PC-3 (cell line): ENCODE data around the gene GNAT2. TPM values are rescaled to one million over a fixed set of nuclear protein-coding genes. Genes with fewer than 3 reads are reported as not detected.
A peak's percentile ranks its signal among the peaks of the same experiment; 100 is the strongest.

Source experiments
- ATAC-seq: fragments of 200-7000 bp; cut with Tn5 transposase; 2 replicates; pipeline ENCODE4 v1.9.1; 2020; ENCODE audit warnings: mild to moderate bottlenecking, moderate library complexity
- BruUV-seq: library from RNA; stranded (reverse); fragments of 400-500 nt; replicated peaks from 2 replicates; lab custom pipeline; 2021; lab: Mats Ljungman, UMichigan
- CTCF ChIA-PET: fragments of 300-600 bp; sonication (Branson Sonifier 250); formaldehyde crosslinking; loops from one replicate; lab custom pipeline; 2022; ENCODE audit warnings: antibody characterized with exemption; lab: Charles Lee
- POLR2A ChIA-PET: fragments of 300-600 bp; sonication (Branson Sonifier 250); formaldehyde crosslinking; loops from one replicate; lab custom pipeline; 2022; ENCODE audit warnings: antibody characterized with exemption; ENCODE audit not compliant: unreplicated experiment; lab: Charles Lee
- DNase-seq: peaks from one replicate; pipeline ENCODE4 v3.0.0-alpha.2; 2015
- H2AFZ ChIP-seq: fragments of 300-600 bp; sonication (generic); 2 replicates; pipeline ENCODE4 v1.6.0; 2016; ENCODE audit warnings: antibody characterized with exemption, low read length
- H3F3A ChIP-seq: fragments of 300-600 bp; sonication (generic); one replicate; pipeline ENCODE4 v1.6.0; 2017; ENCODE audit warnings: antibody characterized with exemption, low read length, control low read depth, mild to moderate bottlenecking; ENCODE audit not compliant: unreplicated experiment
- H3K27ac ChIP-seq: fragments of 300-600 bp; sonication (generic); 2 replicates; pipeline ENCODE4 v1.5.1; 2016; ENCODE audit warnings: mild to moderate bottlenecking, low read length
- H3K27me3 ChIP-seq: fragments of 300-600 bp; sonication (generic); 2 replicates; pipeline ENCODE4 v1.6.1; 2016; ENCODE audit warnings: low read length, mixed read lengths
- H3K36me3 ChIP-seq: fragments of 300-600 bp; sonication (generic); 2 replicates; pipeline ENCODE4 v1.6.1; 2016; ENCODE audit warnings: low read depth, mixed run types, low read length, mixed read lengths
- H3K4me1 ChIP-seq: fragments of 300-600 bp; sonication (generic); 2 replicates; pipeline ENCODE4 v1.5.1; 2016; ENCODE audit warnings: low read length; ENCODE audit not compliant: insufficient read depth
- H3K4me2 ChIP-seq: fragments of 300-600 bp; sonication (generic); 2 replicates; pipeline ENCODE4 v1.6.0; 2016; ENCODE audit warnings: low read length
- H3K4me3 ChIP-seq: fragments of 300-600 bp; sonication (generic); 2 replicates; pipeline ENCODE4 v1.5.1; 2016; ENCODE audit warnings: mild to moderate bottlenecking, low read length, mixed read lengths
- H3K79me2 ChIP-seq: fragments of 300-600 bp; sonication (generic); 2 replicates; pipeline ENCODE4 v1.6.1; 2017; ENCODE audit warnings: low read length, mixed read lengths
- H3K9ac ChIP-seq: fragments of 300-600 bp; sonication (generic); 2 replicates; pipeline ENCODE4 v1.6.0; 2016; ENCODE audit warnings: mild to moderate bottlenecking, low read length
- H3K9me2 ChIP-seq: fragments of 300-600 bp; sonication (generic); replicated peaks from 2 replicates; pipeline ENCODE4 v1.6.1; 2016; ENCODE audit warnings: mixed run types, low read length, mixed read lengths
- H3K9me3 ChIP-seq: fragments of 300-600 bp; sonication (generic); 2 replicates; pipeline ENCODE4 v1.6.1; 2016; ENCODE audit warnings: low read length, mixed read lengths
- H4K20me1 ChIP-seq: fragments of 300-600 bp; sonication (generic); 2 replicates; pipeline ENCODE4 v1.6.1; 2016; ENCODE audit warnings: low read length, mixed read lengths
- EZH2 ChIP-seq: fragments of 300-600 bp; sonication (generic); IDR thresholded peaks from one replicate; pipeline ENCODE4 v1.6.1; 2017; ENCODE audit warnings: antibody characterized with exemption, mild to moderate bottlenecking, low read length; ENCODE audit not compliant: unreplicated experiment
- EZH2phosphoT487 ChIP-seq: fragments of 300-600 bp; sonication (generic); IDR thresholded peaks from 2 replicates; pipeline ENCODE4 v1.6.1; 2018; ENCODE audit warnings: mild to moderate bottlenecking, antibody characterized with exemption, low read length, borderline replicate concordance
- intact Hi-C: fragments of 100-400 bp; cut with micrococcal nuclease; formaldehyde crosslinking; loops from 2 replicates; pipeline ENCODE4 v1.9.0; 2023
- total RNA-seq: library from RNA; depleted of rRNA; stranded (reverse); fragments of >200 nt; gene quantifications from 2 replicates; pipeline ENCODE4 v1.2.3, GENCODE V29; 2014
- TF ChIP-seq, protein P1 (sequence below): fragments of 300-600 bp; sonication (generic); conservative IDR thresholded peaks from 2 replicates; pipeline ENCODE4 v1.5.1; 2017; ENCODE audit warnings: antibody characterized with exemption, low read depth, mild to moderate bottlenecking, low read length

GNAT2 gene
- total RNA-seq, 1 experiment from 2014 or later = 0.69 TPM

DNA sequence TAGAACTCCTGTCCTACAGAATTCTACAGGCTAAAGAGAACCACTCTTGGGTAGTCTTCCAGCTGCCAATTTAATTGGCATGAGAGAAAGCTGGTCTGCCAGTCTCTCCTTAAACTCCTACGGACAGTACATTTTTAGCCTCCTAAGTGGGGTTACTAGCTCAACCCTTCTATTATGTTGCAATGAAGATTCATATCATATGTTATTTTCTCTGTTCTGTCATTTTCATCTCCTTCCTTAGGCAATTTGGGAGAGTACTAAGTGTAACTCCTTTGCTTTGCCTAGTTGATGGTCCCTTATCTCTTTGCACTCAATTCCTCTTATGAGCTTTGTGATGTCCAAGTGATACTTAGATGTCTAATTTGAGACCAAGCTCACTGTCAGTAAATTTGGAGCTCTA is 14.0 kb downstream of the GNAT2 start:
- Histone ChIP-seq H3K79me2 (no peaks in the 10 kb centered on the region), H3K9ac (no peak overlapping the region), H3K9me2 (no peaks in the 10 kb centered on the region), H3K27me3 (no peaks in the 10 kb centered on the region), H3F3A (no peaks in the 10 kb centered on the region), H2AFZ (no peak overlapping the region), H3K4me3 (no peak overlapping the region), H3K27ac (no peak overlapping the region), H3K4me2 (no peak overlapping the region), H3K9me3 (no peaks in the 10 kb centered on the region), H3K4me1 (no peaks in the 10 kb centered on the region), H3K36me3 (no peaks in the 10 kb centered on the region), H4K20me1 (no peaks in the 10 kb centered on the region)
- ChIA-PET CTCF (no interaction called here), POLR2A (no interaction called here)
- TF ChIP-seq, protein P1, sequence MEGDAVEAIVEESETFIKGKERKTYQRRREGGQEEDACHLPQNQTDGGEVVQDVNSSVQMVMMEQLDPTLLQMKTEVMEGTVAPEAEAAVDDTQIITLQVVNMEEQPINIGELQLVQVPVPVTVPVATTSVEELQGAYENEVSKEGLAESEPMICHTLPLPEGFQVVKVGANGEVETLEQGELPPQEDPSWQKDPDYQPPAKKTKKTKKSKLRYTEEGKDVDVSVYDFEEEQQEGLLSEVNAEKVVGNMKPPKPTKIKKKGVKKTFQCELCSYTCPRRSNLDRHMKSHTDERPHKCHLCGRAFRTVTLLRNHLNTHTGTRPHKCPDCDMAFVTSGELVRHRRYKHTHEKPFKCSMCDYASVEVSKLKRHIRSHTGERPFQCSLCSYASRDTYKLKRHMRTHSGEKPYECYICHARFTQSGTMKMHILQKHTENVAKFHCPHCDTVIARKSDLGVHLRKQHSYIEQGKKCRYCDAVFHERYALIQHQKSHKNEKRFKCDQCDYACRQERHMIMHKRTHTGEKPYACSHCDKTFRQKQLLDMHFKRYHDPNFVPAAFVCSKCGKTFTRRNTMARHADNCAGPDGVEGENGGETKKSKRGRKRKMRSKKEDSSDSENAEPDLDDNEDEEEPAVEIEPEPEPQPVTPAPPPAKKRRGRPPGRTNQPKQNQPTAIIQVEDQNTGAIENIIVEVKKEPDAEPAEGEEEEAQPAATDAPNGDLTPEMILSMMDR = no peak
- TF ChIP-seq EZH2 = no peak
- no peak for TF ChIP-seq EZH2phosphoT487
- intact Hi-C loops = no loop called here
- DNase-seq (no peak), ATAC-seq (no peak)
- BruUV-seq = no TSS peak

DNA sequence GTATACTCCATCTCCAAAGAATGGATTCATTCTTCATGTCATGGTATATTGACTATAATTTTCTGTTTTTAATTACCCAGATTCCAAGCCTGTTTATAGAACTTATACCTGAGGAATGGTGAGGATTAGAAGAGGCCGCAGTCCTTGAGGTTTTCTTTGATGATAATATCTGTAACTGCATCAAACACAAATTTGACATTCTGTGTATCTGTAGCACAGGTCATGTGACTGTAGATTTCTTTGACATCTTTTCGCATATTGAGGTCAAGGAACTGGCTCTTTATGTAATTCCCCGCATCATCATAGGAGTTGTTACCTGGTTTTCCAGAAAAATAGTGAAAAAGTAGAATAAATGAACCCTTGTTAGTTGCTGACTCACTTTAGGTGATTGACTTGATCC is 16.2 kb downstream of the GNAT2 start:
- Histone ChIP-seq H3K9me3 (no peaks in the 10 kb centered on the region), H3F3A (no peaks in the 10 kb centered on the region), H3K4me3 (no peak overlapping the region), H3K27ac (no peak overlapping the region), H3K4me2 (no peak overlapping the region), H3K79me2 (no peaks in the 10 kb centered on the region), H3K36me3 (no peaks in the 10 kb centered on the region), H4K20me1 (no peaks in the 10 kb centered on the region), H3K4me1 (no peaks in the 10 kb centered on the region), H3K27me3 (no peaks in the 10 kb centered on the region), H3K9ac (no peak overlapping the region), H2AFZ (no peak overlapping the region), H3K9me2 (no peaks in the 10 kb centered on the region)
- ATAC-seq (no peak), DNase-seq (no peak)
- no TSS peak for BruUV-seq
- ChIA-PET POLR2A (no interaction called here), CTCF (no interaction called here)
- TF ChIP-seq EZH2phosphoT487 (no peak), EZH2 (no peak)
- TF ChIP-seq, protein P1 = no peak
- intact Hi-C loops = no loop called here

DNA sequence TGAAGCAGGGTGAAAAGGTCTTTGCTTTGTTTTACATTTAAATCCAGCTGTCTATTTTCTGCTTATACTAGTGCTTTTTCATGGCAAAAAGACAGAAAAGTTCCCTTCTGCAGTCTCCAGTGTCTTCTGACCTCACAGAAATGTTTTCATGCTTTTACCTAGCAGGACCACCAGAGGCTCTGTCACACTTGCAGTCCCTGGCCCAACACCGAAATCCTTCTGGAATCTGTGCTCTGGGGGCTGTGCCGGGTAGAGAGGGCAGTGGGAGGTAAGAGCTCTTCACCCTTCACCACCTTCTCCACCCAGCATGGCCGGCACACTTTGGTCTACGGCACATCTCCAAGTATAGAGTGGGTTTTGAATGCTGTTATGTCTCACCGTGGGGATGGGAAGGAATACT is 20.8 kb downstream of the GNAT2 start:
- no peaks in the 10 kb centered on the region for H3K79me2 ChIP-seq
- no peak overlapping the region for H3K4me3 ChIP-seq
- H3K9me2 ChIP-seq = no peaks in the 10 kb centered on the region
- TF ChIP-seq, protein P1 = peak; percentile 36; the same call in 1 of the 2 replicates
- TF ChIP-seq EZH2phosphoT487 = no peak
- no peak for TF ChIP-seq EZH2
- ChIA-PET CTCF (no interaction called here), POLR2A (no interaction called here)
- no peak overlapping the region for H3K9ac ChIP-seq
- intact Hi-C loops = no loop called here
- no peak overlapping the region for H3K27ac ChIP-seq
- H3K36me3 ChIP-seq = peaks cover 3% of the 10 kb centered on the region; the same call in 1 of the 2 replicates
- peaks cover 5% of the 10 kb centered on the region; the same call in 1 of the 2 replicates for H3K4me1 ChIP-seq
- H4K20me1 ChIP-seq = no peaks in the 10 kb centered on the region
- H3F3A ChIP-seq = no peaks in the 10 kb centered on the region
- no TSS peak for BruUV-seq
- DNase-seq (no peak), ATAC-seq (peak; percentile 20; the same call in 1 of the 2 replicates)
- H3K4me2 ChIP-seq = no peak overlapping the region
- H2AFZ ChIP-seq = no peak overlapping the region
- no peaks in the 10 kb centered on the region for H3K9me3 ChIP-seq
- no peaks in the 10 kb centered on the region for H3K27me3 ChIP-seq
